Ishikawa (cell line): ENCODE data around the gene IFNA13.

Experiments
- CEBPB ChIP-seq: IDR thresholded peaks from 2 replicates; pipeline ENCODE4 v1.6.1; 2012
- CREB1 ChIP-seq: IDR thresholded peaks from 2 replicates; pipeline ENCODE4 v1.6.1; 2012; ENCODE audit warnings: low read depth
- EGR1 ChIP-seq: IDR thresholded peaks from 2 replicates; pipeline ENCODE4 v1.6.1; 2012
- EP300 ChIP-seq: IDR thresholded peaks from 2 replicates; pipeline ENCODE4 v1.6.1; 2012; ENCODE audit warnings: borderline replicate concordance
- FOXM1 ChIP-seq: IDR thresholded peaks from 2 replicates; pipeline ENCODE4 v1.6.1; 2012; ENCODE audit warnings: low read depth, borderline replicate concordance
- NFIC ChIP-seq: IDR thresholded peaks from 2 replicates; pipeline ENCODE4 v1.6.1; 2012
- RAD21 ChIP-seq: IDR thresholded peaks from 2 replicates; pipeline ENCODE4 v1.6.1; 2012; ENCODE audit warnings: low read depth
- TAF1 ChIP-seq: IDR thresholded peaks from 2 replicates; pipeline ENCODE4 v1.6.1; 2012; ENCODE audit warnings: low read depth, mild to moderate bottlenecking
- TCF12 ChIP-seq: IDR thresholded peaks from 2 replicates; pipeline ENCODE4 v1.6.1; 2012; ENCODE audit warnings: low read depth
- TEAD4 ChIP-seq: IDR thresholded peaks from 2 replicates; pipeline ENCODE4 v1.6.1; 2012
- YY1 ChIP-seq: IDR thresholded peaks from 2 replicates; pipeline ENCODE4 v1.6.1; 2012; ENCODE audit warnings: low read depth
- ZBTB7A ChIP-seq: IDR thresholded peaks from 2 replicates; pipeline ENCODE4 v1.6.1; 2012; ENCODE audit warnings: low read depth
- TF ChIP-seq, protein P1 (sequence below): IDR thresholded peaks from 2 replicates; pipeline ENCODE4 v1.6.1; 2012
- TF ChIP-seq, protein P2 (sequence below): IDR thresholded peaks from 2 replicates; pipeline ENCODE4 v1.6.1; 2012; ENCODE audit warnings: low read depth, mild to moderate bottlenecking
- TF ChIP-seq, protein P3 (sequence below): IDR thresholded peaks from 2 replicates; pipeline ENCODE4 v1.6.1; 2012

The IFNA13 gene

DNA sequence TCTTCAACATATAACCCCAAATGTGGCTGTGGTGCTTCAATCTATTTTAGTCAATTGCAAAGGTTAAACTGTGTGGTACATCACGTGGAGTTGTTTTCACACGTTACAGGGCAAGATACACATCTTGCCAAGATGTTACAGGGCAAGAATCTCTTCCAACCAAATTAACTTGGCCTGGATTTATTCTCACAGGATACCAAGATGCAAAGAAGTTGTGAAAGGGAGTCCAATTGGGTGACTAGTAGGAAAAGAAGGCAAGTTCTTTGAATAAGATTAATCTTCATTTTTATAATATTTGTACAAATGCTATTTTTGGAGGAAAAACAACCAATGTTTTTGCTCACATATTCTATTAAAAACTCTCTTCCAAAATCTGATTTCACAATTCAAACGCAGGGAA is 36.3 kb upstream of the IFNA13 start:
- TF ChIP-seq ZBTB7A (no peak), YY1 (no peak), EGR1 (no peak), CEBPB (no peak), CREB1 (no peak), TAF1 (no peak), RAD21 (no peak), EP300 (no peak)
- TF ChIP-seq, protein P1, sequence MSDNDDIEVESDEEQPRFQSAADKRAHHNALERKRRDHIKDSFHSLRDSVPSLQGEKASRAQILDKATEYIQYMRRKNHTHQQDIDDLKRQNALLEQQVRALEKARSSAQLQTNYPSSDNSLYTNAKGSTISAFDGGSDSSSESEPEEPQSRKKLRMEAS: no peak

DNA sequence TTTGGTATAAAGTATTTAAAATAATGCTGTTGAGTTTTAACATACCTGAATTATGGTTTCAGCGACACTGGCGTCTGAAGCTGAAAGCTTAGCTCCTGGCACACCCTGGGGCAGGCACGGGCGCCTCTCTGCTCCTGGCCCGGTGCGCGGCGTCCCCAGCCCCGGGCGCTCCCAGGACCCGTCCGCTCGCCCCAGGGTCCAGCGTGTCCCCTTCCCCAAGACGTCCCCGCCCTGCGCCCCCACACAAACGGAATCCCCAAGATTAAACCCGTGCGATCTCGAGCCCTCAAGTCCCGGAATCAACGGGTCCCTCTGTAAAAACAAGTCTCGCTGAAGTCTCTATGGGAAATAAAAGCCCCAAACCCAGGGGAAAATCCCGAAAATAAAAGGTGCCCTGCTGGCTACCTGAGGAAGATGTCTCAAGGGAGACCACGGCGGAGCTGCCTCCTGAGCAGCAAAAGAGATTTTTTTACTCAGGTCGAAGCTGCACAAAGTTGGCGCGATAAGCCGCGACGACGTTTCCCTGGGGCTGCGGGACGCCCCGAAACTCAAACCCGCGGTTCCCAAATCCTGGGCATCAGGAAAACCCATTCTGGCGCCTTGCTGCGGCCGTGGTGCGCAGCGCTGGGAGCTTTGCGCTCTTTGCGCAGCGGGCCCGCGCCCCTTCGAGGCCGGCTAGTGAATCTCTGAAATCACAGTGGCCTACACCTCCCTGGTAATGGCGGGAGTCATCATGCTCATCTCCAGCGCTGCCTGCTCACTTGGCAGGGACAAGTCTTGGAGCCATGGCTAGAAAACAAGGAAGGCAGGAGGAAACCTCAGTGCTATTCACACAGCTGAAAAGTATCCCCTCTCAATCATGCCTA is 34.8 kb upstream of the IFNA13 start:
- TF ChIP-seq ZBTB7A: no peak
- TF ChIP-seq, protein P2, sequence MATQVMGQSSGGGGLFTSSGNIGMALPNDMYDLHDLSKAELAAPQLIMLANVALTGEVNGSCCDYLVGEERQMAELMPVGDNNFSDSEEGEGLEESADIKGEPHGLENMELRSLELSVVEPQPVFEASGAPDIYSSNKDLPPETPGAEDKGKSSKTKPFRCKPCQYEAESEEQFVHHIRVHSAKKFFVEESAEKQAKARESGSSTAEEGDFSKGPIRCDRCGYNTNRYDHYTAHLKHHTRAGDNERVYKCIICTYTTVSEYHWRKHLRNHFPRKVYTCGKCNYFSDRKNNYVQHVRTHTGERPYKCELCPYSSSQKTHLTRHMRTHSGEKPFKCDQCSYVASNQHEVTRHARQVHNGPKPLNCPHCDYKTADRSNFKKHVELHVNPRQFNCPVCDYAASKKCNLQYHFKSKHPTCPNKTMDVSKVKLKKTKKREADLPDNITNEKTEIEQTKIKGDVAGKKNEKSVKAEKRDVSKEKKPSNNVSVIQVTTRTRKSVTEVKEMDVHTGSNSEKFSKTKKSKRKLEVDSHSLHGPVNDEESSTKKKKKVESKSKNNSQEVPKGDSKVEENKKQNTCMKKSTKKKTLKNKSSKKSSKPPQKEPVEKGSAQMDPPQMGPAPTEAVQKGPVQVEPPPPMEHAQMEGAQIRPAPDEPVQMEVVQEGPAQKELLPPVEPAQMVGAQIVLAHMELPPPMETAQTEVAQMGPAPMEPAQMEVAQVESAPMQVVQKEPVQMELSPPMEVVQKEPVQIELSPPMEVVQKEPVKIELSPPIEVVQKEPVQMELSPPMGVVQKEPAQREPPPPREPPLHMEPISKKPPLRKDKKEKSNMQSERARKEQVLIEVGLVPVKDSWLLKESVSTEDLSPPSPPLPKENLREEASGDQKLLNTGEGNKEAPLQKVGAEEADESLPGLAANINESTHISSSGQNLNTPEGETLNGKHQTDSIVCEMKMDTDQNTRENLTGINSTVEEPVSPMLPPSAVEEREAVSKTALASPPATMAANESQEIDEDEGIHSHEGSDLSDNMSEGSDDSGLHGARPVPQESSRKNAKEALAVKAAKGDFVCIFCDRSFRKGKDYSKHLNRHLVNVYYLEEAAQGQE: no peak
- TF ChIP-seq NFIC: no peak
- no peak for TF ChIP-seq FOXM1

DNA sequence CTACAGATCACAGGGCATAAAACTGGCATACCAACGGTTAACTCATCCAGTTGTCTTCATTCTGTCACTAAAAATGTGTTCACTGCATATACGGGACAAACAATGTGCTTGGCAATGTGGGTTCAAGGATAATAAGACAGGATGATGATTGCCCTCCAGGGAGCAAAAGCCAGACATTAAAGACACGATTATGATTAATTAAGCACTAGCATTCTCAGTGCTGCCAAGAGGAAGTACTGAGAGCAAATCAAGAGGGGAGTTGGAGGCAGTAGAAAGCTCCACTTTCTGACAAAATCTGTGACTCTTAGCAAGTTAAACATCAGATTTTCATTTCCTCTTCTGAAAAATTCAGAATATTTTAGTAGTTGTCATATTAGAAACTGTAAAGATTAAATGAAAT is 32.1 kb upstream of the IFNA13 start:
- TF ChIP-seq TEAD4: no peak
- no peak for TF ChIP-seq NFIC
- TF ChIP-seq YY1: no peak
- TF ChIP-seq TAF1: no peak
- TF ChIP-seq RAD21: no peak
- TF ChIP-seq, protein P2: no peak
- TF ChIP-seq CEBPB: no peak
- TF ChIP-seq, protein P3, sequence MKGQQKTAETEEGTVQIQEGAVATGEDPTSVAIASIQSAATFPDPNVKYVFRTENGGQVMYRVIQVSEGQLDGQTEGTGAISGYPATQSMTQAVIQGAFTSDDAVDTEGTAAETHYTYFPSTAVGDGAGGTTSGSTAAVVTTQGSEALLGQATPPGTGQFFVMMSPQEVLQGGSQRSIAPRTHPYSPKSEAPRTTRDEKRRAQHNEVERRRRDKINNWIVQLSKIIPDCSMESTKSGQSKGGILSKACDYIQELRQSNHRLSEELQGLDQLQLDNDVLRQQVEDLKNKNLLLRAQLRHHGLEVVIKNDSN: no peak
- no peak for TF ChIP-seq ZBTB7A
- TF ChIP-seq EGR1: no peak
- no peak for TF ChIP-seq EP300
- no peak for TF ChIP-seq TCF12
- TF ChIP-seq, protein P1: no peak
- no peak for TF ChIP-seq CREB1
- TF ChIP-seq FOXM1: no peak

DNA sequence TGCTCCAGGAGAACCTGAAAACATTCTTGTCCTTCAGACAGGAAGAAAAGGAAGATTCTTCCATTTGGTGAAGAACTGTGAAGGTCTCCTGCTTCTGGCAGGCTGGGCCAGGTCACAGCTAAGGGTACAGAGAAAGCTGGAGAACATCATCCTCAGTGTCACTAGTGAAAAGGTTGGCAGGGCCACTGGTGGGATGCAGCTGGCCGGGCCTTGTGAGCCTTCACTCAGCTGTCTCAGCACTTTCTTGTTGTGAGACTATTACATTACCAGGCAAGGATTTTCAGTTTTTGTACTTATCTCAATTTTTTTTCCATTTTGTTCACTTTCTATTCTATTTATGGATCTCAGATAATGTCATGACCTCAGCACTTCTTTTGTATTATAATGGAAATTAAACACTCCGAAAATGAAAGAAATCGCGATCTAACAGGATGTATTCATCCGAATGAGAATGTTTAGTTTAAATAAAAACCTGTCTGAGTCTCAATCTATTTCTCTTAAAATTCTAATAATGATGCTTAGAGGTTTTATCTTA is 31.2 kb upstream of the IFNA13 start:
- TF ChIP-seq NFIC: no peak
- no peak for TF ChIP-seq CEBPB
- no peak for TF ChIP-seq CREB1
- TF ChIP-seq, protein P3: no peak
- no peak for TF ChIP-seq TCF12
- no peak for TF ChIP-seq ZBTB7A
- TF ChIP-seq, protein P1: no peak
- no peak for TF ChIP-seq TAF1
- TF ChIP-seq YY1: no peak
- no peak for TF ChIP-seq TEAD4
- TF ChIP-seq EP300: no peak
- TF ChIP-seq RAD21: no peak
- TF ChIP-seq FOXM1: no peak
- no peak for TF ChIP-seq EGR1
- TF ChIP-seq, protein P2: no peak
